Activated CD4-positive, alpha-beta memory T cell treated with anti-CD3 and anti-CD28 coated beads for 36 hours (primary cell): ENCODE measurements around the gene PHF21A. TPM values are rescaled to one million over a fixed set of nuclear protein-coding genes. Genes with fewer than 3 reads are reported as not detected.

Experiments used
- CTCF ChIA-PET: fragments of 350-600 bp; sonication (Branson Sonifier 250); formaldehyde crosslinking; loops from one replicate; lab custom pipeline; 2021; ENCODE audit warnings: antibody characterized with exemption, inconsistent platforms; lab: Charles Lee
- POLR2A ChIA-PET: fragments of 350-600 bp; sonication (Branson Sonifier 250); formaldehyde crosslinking; loops from one replicate; lab custom pipeline; 2021; ENCODE audit warnings: antibody characterized with exemption; lab: Charles Lee
- DNase-seq: peaks from one replicate; pipeline ENCODE4 v3.0.0-alpha.2; 2020
- H3K27ac Mint-ChIP-seq: one replicate; pipeline ENCODE4 v1.8.0; 2021; ENCODE audit warnings: mixed read lengths
- H3K27me3 Mint-ChIP-seq: one replicate; pipeline ENCODE4 v1.8.0; 2021; ENCODE audit warnings: mixed read lengths
- H3K36me3 Mint-ChIP-seq: one replicate; pipeline ENCODE4 v1.8.0; 2021; ENCODE audit warnings: mixed read lengths
- H3K4me1 Mint-ChIP-seq: one replicate; pipeline ENCODE4 v1.8.0; 2021; ENCODE audit warnings: low read depth, mixed read lengths
- H3K4me3 Mint-ChIP-seq: one replicate; pipeline ENCODE4 v1.8.0; 2021; ENCODE audit warnings: mild to moderate bottlenecking, mixed read lengths
- H3K9me3 Mint-ChIP-seq: one replicate; pipeline ENCODE4 v1.8.0; 2021; ENCODE audit warnings: mixed read lengths
- intact Hi-C: fragments of 100-400 bp; cut with micrococcal nuclease; formaldehyde crosslinking; loops from one replicate; pipeline ENCODE4 v1.15.1; 2023
- total RNA-seq, 2 experiments: library from RNA; stranded (reverse); gene quantifications; one replicate each; pipeline ENCODE4 v1.2.3, GENCODE V29; 2021

The PHF21A gene
- total RNA-seq, 2 experiments from 2014 or later, result 38.0 to 40.0 TPM

DNA sequence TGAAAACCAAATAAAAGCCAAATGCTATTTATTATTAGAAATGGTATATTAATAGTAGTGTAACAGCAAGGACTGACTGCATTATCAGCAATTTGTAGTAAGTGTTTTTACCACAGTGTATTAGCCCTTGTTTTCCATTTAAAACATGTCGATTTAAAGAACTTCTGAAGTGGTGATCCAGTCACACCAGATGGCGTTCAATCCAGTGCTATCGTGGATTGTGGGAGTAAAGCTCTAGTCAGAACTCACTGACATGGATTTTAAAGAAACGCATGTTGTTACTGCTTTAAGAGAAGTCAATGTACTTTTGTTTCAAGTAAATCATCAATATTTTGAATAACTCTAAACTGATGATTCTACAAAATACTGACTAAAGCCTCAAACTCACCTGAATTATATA lies 147.7 kb downstream of the PHF21A start:
- no peak overlapping the region for H3K4me3 Mint-ChIP-seq
- no peaks in the 10 kb centered on the region for H3K4me1 Mint-ChIP-seq
- intact Hi-C loops, result no loop called here
- H3K9me3 Mint-ChIP-seq, result no peaks in the 10 kb centered on the region
- ChIA-PET CTCF (interaction anchor here (2.1 kb wide), 1 partner anchor 9 kb away, joined by 20 read pairs; no protein-coding TSS in a partner anchor), POLR2A (no interaction called here)
- H3K36me3 Mint-ChIP-seq, result peaks cover 8% of the 10 kb centered on the region
- no peak overlapping the region for H3K27ac Mint-ChIP-seq
- no peak for DNase-seq
- no peaks in the 10 kb centered on the region for H3K27me3 Mint-ChIP-seq

DNA sequence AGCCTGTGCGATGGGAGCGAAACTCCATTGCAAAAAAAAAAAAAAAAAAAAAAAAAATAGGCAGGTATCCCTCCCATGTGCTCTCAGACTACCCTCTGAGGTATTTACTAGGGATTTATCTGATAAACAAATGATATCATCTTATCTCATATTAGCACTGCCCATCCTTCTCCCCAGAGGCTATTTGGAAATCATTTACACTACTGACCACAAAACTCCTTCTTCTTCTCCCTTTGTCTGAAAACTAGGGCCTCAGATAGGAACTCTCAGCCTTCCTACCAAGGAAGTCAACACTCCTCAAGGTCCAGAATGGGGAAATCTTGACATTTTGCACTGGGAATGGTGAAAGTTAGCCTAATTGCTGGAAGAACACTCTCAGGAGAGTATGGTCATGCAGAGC lies 152.4 kb downstream of the PHF21A start:
- peaks cover 9% of the 10 kb centered on the region for H3K36me3 Mint-ChIP-seq
- H3K4me1 Mint-ChIP-seq, result no peaks in the 10 kb centered on the region
- intact Hi-C loops, result no loop called here
- H3K27ac Mint-ChIP-seq, result no peak overlapping the region
- H3K4me3 Mint-ChIP-seq, result no peak overlapping the region
- CTCF ChIA-PET, result interaction anchor here (6.6 kb wide), 1 partner anchor 37 kb away, joined by 153 read pairs; no protein-coding TSS in a partner anchor
- DNase-seq, result no peak
- H3K27me3 Mint-ChIP-seq, result no peaks in the 10 kb centered on the region
- no peaks in the 10 kb centered on the region for H3K9me3 Mint-ChIP-seq
- POLR2A ChIA-PET, result no interaction called here

DNA sequence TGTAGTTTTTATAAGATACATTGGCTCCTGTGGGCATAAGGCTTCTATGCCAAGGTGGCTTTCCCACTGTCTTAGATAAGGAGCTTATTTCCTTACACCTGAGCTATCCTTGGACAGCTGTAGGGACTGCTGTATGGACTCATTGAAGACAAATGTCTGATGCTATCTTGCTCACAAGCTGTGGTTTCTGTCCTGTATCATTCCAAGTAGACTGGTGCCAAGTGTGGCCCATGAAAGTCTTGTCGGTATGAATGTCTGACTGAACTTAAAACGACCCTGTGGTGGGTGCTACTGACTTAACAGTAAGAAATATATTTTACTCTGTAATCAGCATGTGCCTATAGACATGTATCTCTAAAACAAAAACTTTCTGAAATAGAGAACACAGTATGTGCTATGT lies 153.7 kb downstream of the PHF21A start:
- DNase-seq, result no peak
- Mint-ChIP-seq H3K36me3 (peaks cover 9% of the 10 kb centered on the region), H3K9me3 (no peaks in the 10 kb centered on the region), H3K4me3 (no peak overlapping the region), H3K27me3 (no peaks in the 10 kb centered on the region), H3K27ac (no peak overlapping the region), H3K4me1 (no peaks in the 10 kb centered on the region)
- intact Hi-C loops, result no loop called here
- ChIA-PET CTCF (interaction anchor here (1.0 to 6.6 kb wide), 3 partner anchors 11 to 45 kb away, joined by 6 to 153 read pairs (median 33); no protein-coding TSS in a partner anchor), POLR2A (no interaction called here)

DNA sequence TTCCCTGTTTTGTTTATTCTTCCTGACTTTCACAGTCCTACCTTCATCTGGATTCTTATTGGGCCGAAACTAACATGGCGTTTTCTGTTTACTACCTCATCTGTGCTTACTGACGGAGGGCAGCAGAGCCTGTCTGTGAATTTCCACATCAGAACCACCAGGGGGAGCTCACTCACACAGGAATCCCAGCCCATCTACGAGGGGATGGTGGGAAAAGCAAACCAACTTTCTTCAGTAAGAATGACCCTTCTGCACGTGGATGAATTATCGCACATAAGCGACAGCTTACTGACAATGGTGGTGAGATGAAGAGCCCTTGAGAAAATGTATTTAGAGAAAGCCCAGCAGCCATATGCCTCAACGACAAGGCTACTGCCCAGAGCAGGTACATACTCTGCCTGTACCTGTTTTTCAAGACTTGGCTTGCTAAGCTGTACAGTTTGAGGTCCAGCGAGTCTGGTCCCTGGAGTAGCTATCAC lies 156.3 kb downstream of the PHF21A start:
- POLR2A ChIA-PET, result interaction anchor here (0.7 kb wide), 1 partner anchor 118 kb away, joined by 3 read pairs; the partner anchor contains the start of gene CRY2

DNA sequence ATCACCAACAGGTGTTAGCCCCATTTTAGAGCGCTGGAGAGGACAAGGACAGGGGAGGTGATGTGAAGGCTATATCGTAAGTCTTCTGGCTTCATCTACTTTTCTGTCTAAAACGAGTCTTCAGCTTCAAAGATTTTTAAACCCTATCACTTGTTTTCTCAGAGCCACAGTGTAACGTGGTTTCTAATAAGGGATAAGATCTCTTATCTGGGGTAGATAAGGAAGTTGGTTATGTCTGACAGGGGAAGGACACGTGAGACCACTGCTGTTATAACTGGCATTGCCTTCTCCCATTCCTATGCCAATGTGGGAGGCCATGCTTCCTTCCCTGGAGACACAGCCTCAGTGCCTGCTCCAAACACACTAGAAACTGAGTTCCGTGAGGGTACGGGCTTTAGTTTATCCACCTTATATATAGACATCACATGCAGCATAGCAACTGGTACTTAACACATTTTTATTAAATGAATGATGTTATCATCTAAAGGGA lies 159.5 kb downstream of the PHF21A start:
- CTCF ChIA-PET, result no interaction called here
- Mint-ChIP-seq H3K27ac (no peak overlapping the region), H3K36me3 (peaks cover 14% of the 10 kb centered on the region), H3K4me3 (no peak overlapping the region), H3K4me1 (no peaks in the 10 kb centered on the region), H3K27me3 (no peaks in the 10 kb centered on the region), H3K9me3 (no peaks in the 10 kb centered on the region)
- POLR2A ChIA-PET, result no interaction called here
- intact Hi-C loops, result no loop called here
- DNase-seq, result no peak

More for the DNA sequence above, 156.3 kb downstream of the PHF21A start:
- CTCF ChIA-PET, result interaction anchor here (0.6 to 6.6 kb wide), 54 partner anchors 9 to 1555 kb away, joined by 3 to 153 read pairs (median 4); partner anchors contain the start of genes CRY2 and DGKZ
- Mint-ChIP-seq H3K27me3 (no peaks in the 10 kb centered on the region), H3K36me3 (peaks cover 13% of the 10 kb centered on the region), H3K27ac (no peak overlapping the region), H3K4me1 (no peaks in the 10 kb centered on the region), H3K4me3 (no peak overlapping the region), H3K9me3 (no peaks in the 10 kb centered on the region)
- intact Hi-C loops, result loop anchor here (1.0 to 2.0 kb wide), 2 partner anchors 41 to 350 kb away; no protein-coding TSS in a partner anchor
- DNase-seq, result peak; percentile 69

DNA sequence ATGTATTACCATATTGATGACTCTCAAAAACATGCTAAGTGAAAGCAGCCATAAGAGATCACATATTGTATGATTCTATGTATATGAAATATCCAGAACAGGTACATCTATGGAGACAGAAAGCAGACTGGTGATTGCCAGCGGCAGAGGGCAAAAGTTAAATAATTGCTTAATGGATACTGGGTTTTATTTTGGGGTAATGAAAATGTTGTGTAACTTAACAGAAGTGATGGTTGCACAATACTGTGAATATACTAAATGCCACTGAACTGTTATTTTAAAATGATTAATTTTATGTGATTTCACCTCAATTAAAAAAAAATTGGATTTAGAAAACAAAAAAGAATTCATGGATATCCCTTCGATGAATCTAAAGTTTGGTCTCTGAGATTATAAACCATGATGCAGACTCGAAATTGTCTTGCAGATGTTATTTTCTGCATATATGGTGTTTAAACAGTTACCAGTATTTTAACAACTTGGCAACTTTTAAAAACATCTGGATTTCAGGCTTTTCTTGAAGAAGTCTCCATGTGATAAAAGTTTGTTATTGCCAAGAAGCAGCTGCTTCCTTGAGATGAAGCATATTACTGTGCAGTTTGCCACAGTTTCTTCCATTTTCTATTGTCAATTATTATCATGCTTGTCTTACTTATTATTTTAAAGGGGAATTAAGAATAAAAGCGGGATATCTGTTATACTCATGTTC lies 160.7 kb downstream of the PHF21A start:
- no peak overlapping the region for H3K27ac Mint-ChIP-seq
- no peak for DNase-seq
- no peaks in the 10 kb centered on the region for H3K27me3 Mint-ChIP-seq
- no peaks in the 10 kb centered on the region for H3K4me1 Mint-ChIP-seq
- no peaks in the 10 kb centered on the region for H3K9me3 Mint-ChIP-seq
- intact Hi-C loops, result no loop called here
- H3K4me3 Mint-ChIP-seq, result no peak overlapping the region
- CTCF ChIA-PET, result no interaction called here
- H3K36me3 Mint-ChIP-seq, result peaks cover 21% of the 10 kb centered on the region
- POLR2A ChIA-PET, result no interaction called here

DNA sequence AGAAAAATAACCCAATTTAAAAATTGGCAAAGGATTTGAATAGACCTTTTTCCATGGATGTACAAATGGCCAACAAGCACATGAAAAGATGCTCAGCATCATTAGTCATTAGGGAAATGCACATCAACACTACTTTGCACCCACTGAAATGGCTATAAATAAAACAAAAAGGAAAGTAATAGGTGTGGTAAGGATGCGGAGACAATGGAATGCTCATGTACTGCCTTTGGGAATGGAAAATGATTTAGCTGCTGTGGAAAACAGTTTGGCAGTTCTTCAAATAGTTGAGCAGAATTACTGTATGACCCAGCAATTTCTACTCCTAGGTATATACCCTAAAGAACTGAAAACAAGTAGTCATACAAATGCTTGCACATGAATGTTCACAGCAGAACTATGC lies 161.4 kb downstream of the PHF21A start:
- no peak for DNase-seq
- Mint-ChIP-seq H3K36me3 (peaks cover 25% of the 10 kb centered on the region), H3K4me3 (no peak overlapping the region), H3K4me1 (no peaks in the 10 kb centered on the region), H3K27ac (no peak overlapping the region), H3K27me3 (no peaks in the 10 kb centered on the region), H3K9me3 (no peaks in the 10 kb centered on the region)
- intact Hi-C loops, result no loop called here
- ChIA-PET CTCF (interaction anchor here (1.3 kb wide), 1 partner anchor 47 kb away, joined by 6 read pairs; no protein-coding TSS in a partner anchor), POLR2A (no interaction called here)

DNA sequence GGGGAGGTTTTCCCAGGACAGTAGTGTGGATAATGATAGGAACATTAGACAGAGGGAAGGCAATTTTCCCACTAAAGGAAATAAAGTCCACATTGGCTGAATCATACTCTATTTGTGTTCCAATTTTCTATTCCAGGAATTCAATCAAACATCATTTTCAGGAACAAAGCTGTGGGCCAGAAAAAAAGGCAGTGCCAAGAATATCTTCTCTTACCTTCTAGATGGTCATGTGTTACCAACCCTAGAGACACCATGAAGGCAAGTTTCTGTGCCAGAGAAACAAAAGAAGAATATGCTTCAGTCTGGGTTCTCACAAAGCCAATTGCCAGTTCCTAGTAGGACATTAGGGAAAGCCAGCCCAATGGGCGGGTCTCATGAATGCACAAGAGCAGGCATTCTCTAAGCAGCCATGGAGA lies 171.3 kb downstream of the PHF21A start:
- Mint-ChIP-seq H3K27ac (no peak overlapping the region), H3K4me3 (no peak overlapping the region), H3K36me3 (peaks cover 18% of the 10 kb centered on the region), H3K9me3 (no peaks in the 10 kb centered on the region), H3K27me3 (no peaks in the 10 kb centered on the region), H3K4me1 (no peaks in the 10 kb centered on the region)
- intact Hi-C loops, result no loop called here
- ChIA-PET CTCF (interaction anchor here (5.8 kb wide), 1 partner anchor 16 kb away, joined by 34 read pairs; no protein-coding TSS in a partner anchor), POLR2A (no interaction called here)
- DNase-seq, result no peak

DNA sequence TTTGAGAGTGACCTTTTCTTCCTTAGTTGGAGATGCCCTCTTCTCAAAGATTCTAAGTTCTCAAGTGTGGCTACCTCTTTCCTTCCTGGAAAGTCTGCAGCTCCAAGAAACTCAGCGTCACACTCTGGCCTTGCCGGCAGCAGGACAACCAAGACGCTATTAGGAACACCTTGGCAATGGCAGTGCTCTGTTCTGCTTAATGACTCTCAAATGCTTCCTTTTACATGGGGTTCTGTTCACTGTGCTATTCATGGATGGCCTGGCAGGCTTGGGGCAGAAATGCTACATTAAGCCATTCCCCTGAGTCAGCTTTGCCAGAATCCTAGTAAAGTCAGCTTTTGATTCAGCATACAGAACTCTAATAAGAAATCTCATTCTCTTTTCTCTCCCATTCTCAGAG lies 172.9 kb downstream of the PHF21A start:
- CTCF ChIA-PET, result interaction anchor here (5.8 kb wide), 1 partner anchor 17 kb away, joined by 34 read pairs; no protein-coding TSS in a partner anchor
- H3K27ac Mint-ChIP-seq, result no peak overlapping the region
- POLR2A ChIA-PET, result interaction anchor here (0.7 kb wide), 1 partner anchor 39 kb away, joined by 3 read pairs; no protein-coding TSS in a partner anchor
- intact Hi-C loops, result no loop called here
- DNase-seq, result no peak
- H3K4me3 Mint-ChIP-seq, result no peak overlapping the region
- no peaks in the 10 kb centered on the region for H3K4me1 Mint-ChIP-seq
- no peaks in the 10 kb centered on the region for H3K9me3 Mint-ChIP-seq
- H3K36me3 Mint-ChIP-seq, result peaks cover 22% of the 10 kb centered on the region
- no peaks in the 10 kb centered on the region for H3K27me3 Mint-ChIP-seq

DNA sequence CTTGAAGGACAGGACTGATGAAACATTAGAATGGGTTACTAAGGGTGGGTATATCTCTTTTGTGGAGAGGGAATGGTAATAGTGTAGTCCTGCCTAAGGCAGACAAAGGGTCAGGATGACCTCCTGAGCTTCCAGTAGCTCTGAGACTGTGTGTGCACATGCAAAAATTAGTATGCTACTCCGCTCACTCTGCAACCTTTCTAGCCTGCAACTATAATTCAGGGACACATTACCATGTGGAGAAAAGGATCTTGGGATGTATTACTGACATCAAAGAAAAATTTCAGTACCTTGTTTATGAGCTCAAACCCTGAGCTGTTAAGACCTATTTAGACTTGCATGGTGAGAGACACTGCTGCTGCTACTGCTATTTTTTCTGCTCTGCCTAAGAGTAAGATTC lies 173.4 kb downstream of the PHF21A start:
- Mint-ChIP-seq H3K4me3 (no peak overlapping the region), H3K4me1 (no peaks in the 10 kb centered on the region), H3K27me3 (no peaks in the 10 kb centered on the region), H3K36me3 (peaks cover 19% of the 10 kb centered on the region), H3K27ac (no peak overlapping the region), H3K9me3 (no peaks in the 10 kb centered on the region)
- DNase-seq, result no peak
- ChIA-PET CTCF (interaction anchor here (5.8 kb wide), 1 partner anchor 18 kb away, joined by 34 read pairs; no protein-coding TSS in a partner anchor), POLR2A (interaction anchor here (0.7 kb wide), 1 partner anchor 39 kb away, joined by 3 read pairs; no protein-coding TSS in a partner anchor)
- intact Hi-C loops, result no loop called here

DNA sequence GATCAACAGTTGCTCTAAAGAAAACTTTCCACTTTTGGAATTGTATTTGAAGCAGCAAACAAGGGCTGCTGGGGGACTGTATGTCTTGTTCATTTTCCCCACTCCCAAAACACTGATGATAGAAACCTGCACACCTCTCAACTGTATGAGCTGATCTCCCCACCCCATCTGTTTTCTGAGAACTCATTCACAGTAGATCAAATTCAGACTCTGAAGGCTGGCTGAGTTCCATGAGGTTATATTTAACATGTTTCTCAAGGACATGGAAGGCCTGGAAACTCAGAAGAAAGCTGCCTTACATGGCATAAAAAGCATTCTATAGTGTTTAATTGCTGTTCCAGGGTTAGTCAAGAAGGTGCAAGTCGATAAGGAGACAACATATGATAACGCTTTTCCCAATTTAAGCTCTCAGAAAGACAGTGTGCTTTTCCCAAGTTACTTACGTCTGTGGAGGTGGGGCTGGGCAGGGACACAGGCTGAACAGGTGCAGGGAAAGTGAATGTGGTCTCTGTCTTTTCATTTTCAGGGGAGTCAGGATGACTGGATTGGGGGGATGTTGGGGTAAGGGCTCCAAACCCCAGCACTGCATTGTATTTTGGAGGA lies 175.8 kb downstream of the PHF21A start:
- Mint-ChIP-seq H3K27me3 (no peaks in the 10 kb centered on the region), H3K9me3 (no peaks in the 10 kb centered on the region), H3K27ac (no peak overlapping the region), H3K4me3 (no peak overlapping the region), H3K36me3 (peaks cover 22% of the 10 kb centered on the region), H3K4me1 (peaks cover 3% of the 10 kb centered on the region)
- ChIA-PET CTCF (no interaction called here), POLR2A (no interaction called here)
- DNase-seq, result no peak
- intact Hi-C loops, result no loop called here

DNA sequence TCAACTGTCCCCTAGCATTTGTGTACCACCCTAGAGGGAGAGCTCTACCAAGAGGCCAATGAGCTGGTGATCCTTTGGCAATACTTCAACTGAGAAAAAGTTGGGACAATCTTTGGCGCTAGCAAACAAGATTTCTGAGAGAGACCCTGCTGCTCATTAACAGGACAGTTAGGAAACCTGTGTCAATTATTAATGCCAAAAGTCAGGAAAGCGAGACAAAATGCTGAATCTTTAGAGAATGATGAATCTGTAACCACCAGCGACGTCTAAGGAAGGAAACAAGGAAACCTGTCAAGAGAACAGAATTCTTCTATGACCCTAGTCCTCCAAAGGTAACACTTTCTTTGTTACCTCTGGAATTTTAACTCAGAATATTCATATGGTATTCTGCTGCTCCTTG lies 178.9 kb downstream of the PHF21A start:
- Mint-ChIP-seq H3K36me3 (peaks cover 11% of the 10 kb centered on the region), H3K27ac (no peak overlapping the region), H3K4me3 (no peak overlapping the region), H3K4me1 (peaks cover 3% of the 10 kb centered on the region), H3K9me3 (no peaks in the 10 kb centered on the region), H3K27me3 (no peaks in the 10 kb centered on the region)
- DNase-seq, result no peak
- CTCF ChIA-PET, result interaction anchor here (0.7 kb wide), 1 partner anchor 69 kb away, joined by 3 read pairs; no protein-coding TSS in a partner anchor
- intact Hi-C loops, result no loop called here
- POLR2A ChIA-PET, result no interaction called here
